Choroid plexus epithelial cell (primary cell): ENCODE results near the gene CRYBG3.

Source experiments
- DNase-seq: peaks from one replicate; pipeline ENCODE4 v3.0.0-alpha.2; 2010; ENCODE audit warnings: low read depth
- H3K4me3 ChIP-seq: 2 replicates; pipeline ENCODE4 v1.5.1; 2011; ENCODE audit warnings: low read depth, mild to moderate bottlenecking, control low read depth, low read length, moderate library complexity
- CTCF ChIP-seq: conservative IDR thresholded peaks from 2 replicates; pipeline ENCODE4 v1.5.1; 2011; ENCODE audit warnings: low read depth, mild to moderate bottlenecking, control low read depth, inconsistent platforms, low read length, moderate library complexity

The CRYBG3 gene

GRCh38 chr3:97910931-97911351 lies 89.1 kb downstream of the CRYBG3 start:
- no peak for TF ChIP-seq CTCF
- H3K4me3 ChIP-seq = no peak overlapping the region
- peak; percentile 25 for DNase-seq

- H3K4me3 ChIP-seq = no peak overlapping the region
- TF ChIP-seq CTCF = no peak
- DNase-seq = no peak
Observed at GRCh38 chr3:97911459-97911858, 89.6 kb downstream of the CRYBG3 start.

GRCh38 chr3:97914388-97914787 lies 92.6 kb downstream of the CRYBG3 start:
- TF ChIP-seq CTCF = no peak
- no peak overlapping the region for H3K4me3 ChIP-seq
- DNase-seq = peak; percentile 28

GRCh38 chr3:97916576-97916975 lies 94.8 kb downstream of the CRYBG3 start:
- no peak for TF ChIP-seq CTCF
- no peak overlapping the region for H3K4me3 ChIP-seq
- no peak for DNase-seq

GRCh38 chr3:97917813-97918536 lies 96.2 kb downstream of the CRYBG3 start:
- TF ChIP-seq CTCF = no peak
- peak; percentile 61 for DNase-seq
- no peak overlapping the region for H3K4me3 ChIP-seq

- peak; percentile 70 for DNase-seq
- H3K4me3 ChIP-seq = no peak overlapping the region
- TF ChIP-seq CTCF = no peak
Observed at GRCh38 chr3:97927704-97928103, 105.9 kb downstream of the CRYBG3 start.

- DNase-seq = no peak
- no peak overlapping the region for H3K4me3 ChIP-seq
- no peak for TF ChIP-seq CTCF
Observed at GRCh38 chr3:97928986-97929385, 107.2 kb downstream of the CRYBG3 start.
